OCI-LY1 (cell line): Measurements from ENCODE around the gene BAIAP2L2.

ENCODE experiments used
- H2AFZ ChIP-seq: fragments of 200-600 bp; sonication (generic), shearing (Covaris generic); 2 replicates; pipeline ENCODE4 v1.6.0; 2014; ENCODE audit warnings: antibody characterized with exemption, mild to moderate bottlenecking, low read length
- H3F3A ChIP-seq: fragments of 200-600 bp; sonication (generic), shearing (Covaris generic); 2 replicates; pipeline ENCODE4 v1.6.0; 2014; ENCODE audit warnings: mild to moderate bottlenecking, antibody characterized with exemption, low read length, moderate library complexity; ENCODE audit not compliant: insufficient read depth
- H3K27ac ChIP-seq: fragments of 200-600 bp; sonication (generic); 2 replicates; pipeline ENCODE4 v1.5.1; 2014; ENCODE audit warnings: low read length, mixed run types, mild to moderate bottlenecking, low read depth; ENCODE audit not compliant: poor library complexity, severe bottlenecking
- H3K27me3 ChIP-seq: fragments of 200-600 bp; sonication (generic); 2 replicates; pipeline ENCODE4 v1.6.0; 2014; ENCODE audit warnings: antibody characterized with exemption, mild to moderate bottlenecking, low read length, moderate library complexity; ENCODE audit not compliant: insufficient read depth
- H3K36me3 ChIP-seq: fragments of 200-600 bp; sonication (generic); 2 replicates; pipeline ENCODE4 v1.6.1; 2014; ENCODE audit warnings: mild to moderate bottlenecking, antibody characterized with exemption, low read length, moderate library complexity, mixed read lengths; ENCODE audit not compliant: insufficient read depth
- H3K4me1 ChIP-seq: fragments of 200-600 bp; sonication (generic); 2 replicates; pipeline ENCODE4 v1.5.1; 2014; ENCODE audit warnings: mild to moderate bottlenecking, low read length, moderate library complexity; ENCODE audit not compliant: insufficient read depth, severe bottlenecking
- H3K4me2 ChIP-seq: fragments of 200-600 bp; sonication (generic), shearing (Covaris generic); 2 replicates; pipeline ENCODE4 v1.6.1; 2014; ENCODE audit warnings: low read length
- H3K4me3 ChIP-seq: fragments of 200-600 bp; sonication (generic); 2 replicates; pipeline ENCODE4 v1.5.1; 2014; ENCODE audit warnings: low read length, low read depth, mild to moderate bottlenecking, mixed read lengths; ENCODE audit not compliant: poor library complexity, severe bottlenecking
- H3K79me2 ChIP-seq: fragments of 200-600 bp; shearing (Covaris generic); 2 replicates; pipeline ENCODE4 v1.6.1; 2016; ENCODE audit warnings: mixed run types, low read length, mixed read lengths; ENCODE audit not compliant: insufficient read depth
- H3K9ac ChIP-seq: fragments of 200-600 bp; sonication (generic), shearing (Covaris generic); 2 replicates; pipeline ENCODE4 v1.6.1; 2014; ENCODE audit warnings: mild to moderate bottlenecking, low read length, mixed read lengths
- H3K9me2 ChIP-seq: fragments of 200-600 bp; sonication (generic), shearing (Covaris generic); 2 replicates; pipeline ENCODE4 v1.6.1; 2014; ENCODE audit warnings: low read depth, mild to moderate bottlenecking, low read length, mixed read lengths
- H3K9me3 ChIP-seq: fragments of 200-600 bp; shearing (Covaris generic); 2 replicates; pipeline ENCODE4 v1.6.1; 2014; ENCODE audit warnings: low read length, mixed read lengths
- H4K20me1 ChIP-seq: fragments of 200-600 bp; sonication (generic), shearing (Covaris generic); 2 replicates; pipeline ENCODE4 v1.6.0; 2016; ENCODE audit warnings: mild to moderate bottlenecking, low read length; ENCODE audit not compliant: insufficient read depth
- CTCF ChIP-seq: fragments of 200-600 bp; sonication (generic), shearing (Covaris generic); IDR thresholded peaks from 2 replicates; pipeline ENCODE4 v1.5.1; 2017; ENCODE audit warnings: mild to moderate bottlenecking, antibody characterized with exemption, low read length, moderate library complexity, mixed read lengths
- EZH2 ChIP-seq: fragments of 200-600 bp; sonication (generic), shearing (Covaris generic); IDR thresholded peaks from 2 replicates; pipeline ENCODE4 v1.8.0; 2017; ENCODE audit warnings: borderline replicate concordance, mixed run types, mild to moderate bottlenecking, antibody characterized with exemption, low read length, moderate library complexity, mixed read lengths

The BAIAP2L2 gene

GRCh38 chr22:38067761-38068360, 42.6 kb downstream of the BAIAP2L2 start:
- Histone ChIP-seq H3F3A (no peaks in the 10 kb centered on the region), H3K27me3 (no peaks in the 10 kb centered on the region), H3K36me3 (peaks cover 14% of the 10 kb centered on the region), H3K9me3 (no peaks in the 10 kb centered on the region), H3K9ac (no peak overlapping the region), H3K4me3 (no peak overlapping the region), H3K27ac (no peak overlapping the region), H3K4me2 (no peak overlapping the region), H4K20me1 (no peaks in the 10 kb centered on the region), H3K79me2 (no peaks in the 10 kb centered on the region), H2AFZ (no peak overlapping the region), H3K9me2 (no peaks in the 10 kb centered on the region), H3K4me1 (no peaks in the 10 kb centered on the region)
- TF ChIP-seq EZH2: no peak
- no peak for TF ChIP-seq CTCF

GRCh38 chr22:38067028-38067415, 43.5 kb downstream of the BAIAP2L2 start:
- Histone ChIP-seq H3K9ac (no peak overlapping the region), H3K27ac (no peak overlapping the region), H3K4me3 (no peak overlapping the region), H3F3A (no peaks in the 10 kb centered on the region), H3K4me1 (no peaks in the 10 kb centered on the region), H3K79me2 (no peaks in the 10 kb centered on the region), H3K27me3 (no peaks in the 10 kb centered on the region), H3K9me2 (no peaks in the 10 kb centered on the region), H3K36me3 (peaks cover 10% of the 10 kb centered on the region), H3K4me2 (no peak overlapping the region), H3K9me3 (no peaks in the 10 kb centered on the region), H2AFZ (no peak overlapping the region), H4K20me1 (no peaks in the 10 kb centered on the region)
- TF ChIP-seq CTCF (no peak), EZH2 (no peak)

GRCh38 chr22:38066381-38067027, 44.0 kb downstream of the BAIAP2L2 start:
- H3K9me3 ChIP-seq: no peaks in the 10 kb centered on the region
- H3K36me3 ChIP-seq: peaks cover 10% of the 10 kb centered on the region
- H3K4me2 ChIP-seq: no peak overlapping the region
- no peaks in the 10 kb centered on the region for H3K9me2 ChIP-seq
- no peak overlapping the region for H2AFZ ChIP-seq
- H3K27ac ChIP-seq: no peak overlapping the region
- H4K20me1 ChIP-seq: no peaks in the 10 kb centered on the region
- no peaks in the 10 kb centered on the region for H3K4me1 ChIP-seq
- no peak overlapping the region for H3K4me3 ChIP-seq
- no peaks in the 10 kb centered on the region for H3K79me2 ChIP-seq
- H3K9ac ChIP-seq: no peak overlapping the region
- H3K27me3 ChIP-seq: no peaks in the 10 kb centered on the region
- H3F3A ChIP-seq: no peaks in the 10 kb centered on the region
- TF ChIP-seq EZH2 (no peak), CTCF (no peak)
